GM21723 (cell line): ENCODE data around the gene FAM20A.
A peak's percentile ranks its signal among the peaks of the same experiment; 100 is the strongest.

ENCODE experiments used
- ATAC-seq: cut with Tn5 transposase; IDR thresholded peaks from one replicate; pipeline ENCODE4 v1.9.1; 2021; ENCODE audit warnings: mild to moderate bottlenecking, moderate library complexity; ENCODE audit not compliant: unreplicated experiment

FAM20A gene

DNA sequence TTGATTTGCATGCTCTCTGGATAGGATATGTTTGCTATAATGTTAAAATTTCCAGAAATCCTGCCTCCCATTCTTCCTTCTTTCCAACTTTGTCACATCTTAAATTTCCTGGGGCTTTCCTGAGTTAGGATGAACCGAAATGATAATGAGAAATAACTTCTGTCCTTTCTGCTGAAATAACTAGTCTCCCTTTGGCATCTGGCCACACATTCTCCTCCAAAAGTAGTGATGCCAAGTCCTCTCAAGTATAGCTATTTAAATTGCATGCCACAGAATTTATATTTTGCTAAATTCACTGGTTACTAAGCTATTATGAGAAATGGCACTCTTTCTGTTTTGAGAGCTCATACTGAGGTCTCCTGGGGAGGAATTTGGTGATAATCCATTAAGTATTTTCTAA is 30.6 kb downstream of the FAM20A start:
- no peak for ATAC-seq

DNA sequence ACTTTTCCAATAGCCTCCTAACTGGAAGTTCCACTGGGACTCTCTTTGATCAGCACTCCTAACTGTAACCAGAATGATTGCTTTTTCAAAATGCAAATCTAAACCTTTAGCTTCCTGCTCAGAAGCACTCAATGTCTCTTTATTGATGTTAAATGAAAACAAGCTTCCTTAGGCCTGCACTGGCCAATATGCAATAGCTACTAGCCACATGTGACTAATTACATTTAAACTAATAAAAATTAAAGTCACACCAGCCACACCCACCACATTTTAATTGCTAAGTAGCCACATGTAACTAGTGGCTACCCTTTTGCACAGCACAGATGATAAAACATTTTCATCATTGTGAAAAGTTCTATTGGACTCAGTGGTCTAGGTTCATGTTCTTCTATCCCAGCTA is 31.8 kb downstream of the FAM20A start:
- no peak for ATAC-seq

DNA sequence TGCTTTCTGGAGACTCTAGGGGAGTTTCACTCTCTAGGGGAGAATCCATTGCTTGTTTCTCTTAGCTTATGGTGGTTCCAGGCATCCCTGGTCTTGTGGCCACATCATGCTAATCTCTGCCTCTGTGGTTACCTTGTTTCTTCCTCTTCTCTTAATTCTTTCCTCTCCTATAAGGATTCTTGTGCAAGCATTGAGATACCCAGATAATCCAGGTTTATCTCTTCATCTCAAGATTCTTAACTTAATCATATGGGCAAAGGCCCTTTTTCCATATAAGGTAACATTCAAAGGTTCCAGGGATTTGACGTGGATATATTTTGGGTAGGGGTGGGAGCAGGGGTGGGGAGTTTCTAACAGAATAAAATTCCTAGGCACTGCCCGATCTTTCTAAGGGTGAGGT is 32.6 kb downstream of the FAM20A start:
- ATAC-seq: no peak

DNA sequence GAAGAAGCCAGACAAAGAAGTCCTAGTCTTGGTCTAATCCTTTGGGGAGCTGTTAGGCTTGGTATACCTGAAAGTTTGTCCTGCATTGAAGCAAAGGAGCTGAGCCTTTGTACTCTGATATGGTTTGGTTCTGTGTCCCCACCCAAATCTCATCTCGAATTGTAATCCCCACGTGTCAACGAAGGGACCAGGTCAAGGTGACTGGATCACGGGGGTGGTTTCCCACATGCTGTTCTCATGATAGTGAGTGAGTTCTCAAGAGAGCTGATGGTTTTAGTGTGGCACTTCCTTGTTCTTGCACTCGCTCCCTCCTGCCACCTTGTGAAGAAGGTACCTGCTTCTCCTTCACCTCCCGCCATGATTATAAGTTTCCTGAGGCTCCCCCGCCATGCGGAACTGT is 33.6 kb downstream of the FAM20A start:
- no peak for ATAC-seq

DNA sequence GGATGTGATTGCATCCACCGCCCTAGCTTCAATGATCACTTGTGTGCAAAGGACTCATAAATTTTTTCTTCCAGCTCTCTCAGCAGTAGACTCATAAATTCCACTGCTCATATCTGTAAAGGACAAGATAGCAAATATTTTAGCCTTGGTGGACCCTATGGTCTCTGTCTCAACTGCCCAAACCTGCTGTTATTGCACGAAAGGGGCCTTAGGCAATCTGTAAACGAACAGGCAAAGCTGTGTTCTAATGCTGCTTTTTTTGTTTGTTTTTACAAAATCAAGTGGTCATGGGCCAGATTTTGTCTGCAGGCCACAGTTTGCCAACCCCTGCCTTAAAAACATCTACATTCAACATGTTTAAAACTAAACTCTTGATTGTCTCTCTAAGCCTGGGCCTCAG is 34.1 kb downstream of the FAM20A start:
- no peak for ATAC-seq

DNA sequence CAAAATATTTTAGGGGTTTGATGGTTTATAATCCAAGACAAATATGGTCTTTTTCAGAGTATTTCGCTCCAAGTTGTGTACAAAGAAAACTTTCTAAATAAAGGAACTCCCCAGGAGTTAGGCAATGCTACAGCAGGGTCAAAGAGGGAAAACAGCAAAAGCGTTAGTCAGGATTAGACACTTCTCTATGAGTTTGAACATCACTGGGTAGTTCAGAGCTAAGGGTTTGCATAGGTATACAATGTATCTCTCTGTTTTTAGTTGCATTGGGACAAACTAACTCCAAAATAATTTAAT is 34.8 kb downstream of the FAM20A start:
- no peak for ATAC-seq

DNA sequence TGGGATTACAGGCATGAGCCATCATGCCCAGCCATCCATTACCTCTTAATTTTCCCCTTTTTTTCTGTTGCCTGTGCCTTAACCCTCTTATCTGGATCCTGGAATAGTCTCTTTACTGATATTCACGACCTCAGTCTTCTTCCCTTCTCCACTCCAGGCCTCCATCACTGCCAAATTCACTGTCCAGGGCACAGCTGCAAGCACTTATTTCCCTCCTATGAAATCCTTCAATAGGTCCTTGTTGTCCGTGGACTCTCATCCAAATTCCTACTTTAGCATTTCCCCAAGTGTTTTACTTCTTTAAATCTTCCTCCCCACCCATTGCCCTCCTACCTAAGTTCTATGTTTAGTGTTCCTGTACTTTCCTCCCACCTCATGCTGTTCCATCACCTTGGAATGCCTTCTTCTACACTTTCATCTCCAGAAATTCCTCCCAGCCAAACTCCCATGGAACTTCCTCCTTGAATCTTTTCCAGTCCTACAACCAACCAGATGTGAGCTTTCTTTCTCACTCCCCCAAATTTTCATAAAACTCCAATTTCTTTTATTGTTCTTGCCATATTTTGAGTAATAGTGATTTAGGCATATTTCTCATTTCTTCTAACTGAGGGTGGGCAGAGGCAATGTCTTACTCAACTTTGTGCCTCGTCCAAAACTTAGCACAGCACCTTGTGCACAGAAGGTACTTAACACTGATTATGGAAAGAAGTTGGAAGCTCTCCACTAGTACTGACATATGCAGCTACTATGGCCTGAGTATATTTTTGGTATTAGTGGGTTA is 35.3 kb downstream of the FAM20A start:
- no peak for ATAC-seq

DNA sequence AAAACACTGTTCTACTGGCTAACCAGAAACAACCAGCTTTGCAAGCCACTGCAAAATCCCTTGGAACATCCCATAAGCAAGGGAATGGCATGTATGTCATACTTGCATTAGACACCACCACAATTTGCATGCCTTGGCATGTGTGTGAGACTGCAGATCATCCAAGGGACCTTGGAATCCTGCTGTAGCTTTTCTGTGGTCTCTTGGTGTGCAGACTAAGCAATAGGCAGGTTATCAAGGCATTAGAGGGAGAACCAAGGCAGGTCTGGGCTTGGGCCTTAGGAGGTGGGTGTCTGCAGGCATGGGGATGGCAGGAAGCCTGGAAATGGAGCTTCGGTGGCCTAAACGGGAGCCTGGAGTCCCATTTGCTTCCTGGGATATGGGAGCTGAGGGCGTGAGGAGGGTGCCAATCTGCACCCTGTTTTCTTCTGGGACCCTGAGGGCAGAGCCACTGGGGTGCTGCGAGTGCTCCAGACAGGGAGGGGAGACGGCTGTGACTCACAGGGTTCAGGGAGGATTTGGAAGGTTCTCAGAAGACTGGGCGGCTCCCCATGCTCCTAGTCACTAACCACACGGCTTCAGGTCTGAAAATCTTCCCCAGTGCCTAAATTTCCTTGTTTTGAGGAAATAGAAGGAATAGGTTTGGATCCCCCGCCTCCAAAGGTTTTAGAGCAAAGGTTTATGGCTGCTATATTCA is 36.6 kb downstream of the FAM20A start:
- no peak for ATAC-seq

DNA sequence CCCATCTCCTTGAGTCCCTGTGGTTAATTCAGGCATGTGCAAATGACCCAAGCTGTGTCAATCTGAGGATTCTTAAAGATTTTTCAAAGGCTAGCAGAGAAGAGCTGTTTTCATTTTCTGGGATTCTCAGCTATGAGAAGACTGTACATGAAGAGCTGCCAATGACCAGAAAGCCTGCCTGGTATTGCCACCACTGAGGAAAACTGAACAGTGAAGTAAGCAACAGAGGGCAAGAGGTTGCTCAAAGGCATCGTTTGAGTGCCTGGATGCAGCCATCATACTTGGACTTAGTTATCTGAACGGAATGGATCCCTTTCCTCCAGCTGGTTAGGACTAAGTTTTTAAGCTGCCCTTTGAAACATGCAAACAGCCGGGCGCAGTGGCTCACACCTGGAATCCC is 38.4 kb downstream of the FAM20A start:
- no peak for ATAC-seq

DNA sequence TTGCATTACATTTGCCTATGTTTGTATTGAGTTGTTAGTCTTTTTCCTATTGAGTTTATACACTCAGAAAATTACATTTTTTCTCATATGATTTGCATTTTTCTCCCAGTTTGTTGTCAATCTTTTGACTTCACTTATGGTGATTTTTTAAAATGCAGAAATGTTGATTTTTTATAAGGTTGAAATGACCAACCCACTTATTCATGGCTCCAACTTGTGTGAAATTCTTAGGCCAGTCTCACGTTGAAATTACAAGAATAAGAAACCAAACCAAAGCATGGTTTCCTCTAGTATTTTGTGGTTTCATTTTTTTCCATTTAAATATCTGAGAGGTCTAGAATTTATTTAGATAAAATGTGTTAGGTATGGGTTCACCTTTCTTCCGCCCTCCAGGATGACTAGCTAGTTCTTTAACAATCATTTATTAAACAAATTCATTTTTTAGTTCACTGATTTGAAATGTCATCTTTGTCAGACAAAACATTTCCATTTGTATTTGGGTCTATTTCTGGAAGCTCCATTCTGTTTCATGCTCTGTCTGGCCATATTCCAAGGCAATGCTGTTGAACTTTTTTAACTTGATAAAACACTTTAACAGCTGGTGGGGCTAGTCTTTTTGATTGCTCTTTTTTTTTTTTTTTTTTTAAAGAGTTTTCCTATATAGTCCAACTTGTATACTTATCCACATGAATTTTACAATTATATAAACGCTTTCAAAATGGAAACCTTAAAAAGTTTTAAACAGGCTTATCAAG is 40.0 kb downstream of the FAM20A start:
- ATAC-seq: no peak

DNA sequence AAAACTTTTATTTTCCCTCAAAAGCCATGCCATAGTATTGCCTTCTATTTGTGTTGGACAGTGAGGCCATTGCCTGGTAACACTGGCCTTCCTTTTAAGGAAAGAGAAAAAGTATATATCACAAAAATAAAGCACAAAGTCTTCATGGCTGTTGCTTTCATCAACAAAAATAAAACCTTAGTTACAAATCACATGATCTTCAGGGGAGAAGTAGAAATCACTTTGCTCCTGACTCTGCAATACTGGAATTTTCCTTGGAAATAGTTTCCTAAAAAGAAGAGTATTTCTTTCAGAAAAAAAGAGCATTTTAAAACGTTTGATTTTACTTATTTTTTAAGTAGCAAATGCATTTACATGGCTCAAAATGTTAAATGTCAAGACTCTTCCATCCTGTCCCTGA is 41.9 kb downstream of the FAM20A start:
- no peak for ATAC-seq

DNA sequence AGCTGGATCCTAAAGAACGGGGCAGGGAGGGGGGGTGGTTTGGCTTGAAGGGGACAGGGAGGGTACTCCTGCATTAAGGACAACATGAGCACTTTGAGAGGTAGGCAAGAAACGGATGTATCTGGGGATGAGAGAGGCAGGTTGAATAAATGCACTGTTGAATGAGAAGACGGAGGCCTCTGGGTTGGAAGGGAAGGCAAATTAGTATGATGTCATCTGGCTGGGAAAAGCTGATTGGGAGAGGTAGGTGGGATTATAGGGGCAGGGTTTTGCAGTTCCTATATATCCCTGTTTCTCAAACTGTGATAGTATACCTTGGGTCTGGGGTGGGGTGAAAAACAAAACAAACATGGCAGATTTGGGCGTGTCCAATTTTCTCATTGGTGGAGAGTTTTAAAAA is 44.6 kb downstream of the FAM20A start:
- ATAC-seq: no peak

DNA sequence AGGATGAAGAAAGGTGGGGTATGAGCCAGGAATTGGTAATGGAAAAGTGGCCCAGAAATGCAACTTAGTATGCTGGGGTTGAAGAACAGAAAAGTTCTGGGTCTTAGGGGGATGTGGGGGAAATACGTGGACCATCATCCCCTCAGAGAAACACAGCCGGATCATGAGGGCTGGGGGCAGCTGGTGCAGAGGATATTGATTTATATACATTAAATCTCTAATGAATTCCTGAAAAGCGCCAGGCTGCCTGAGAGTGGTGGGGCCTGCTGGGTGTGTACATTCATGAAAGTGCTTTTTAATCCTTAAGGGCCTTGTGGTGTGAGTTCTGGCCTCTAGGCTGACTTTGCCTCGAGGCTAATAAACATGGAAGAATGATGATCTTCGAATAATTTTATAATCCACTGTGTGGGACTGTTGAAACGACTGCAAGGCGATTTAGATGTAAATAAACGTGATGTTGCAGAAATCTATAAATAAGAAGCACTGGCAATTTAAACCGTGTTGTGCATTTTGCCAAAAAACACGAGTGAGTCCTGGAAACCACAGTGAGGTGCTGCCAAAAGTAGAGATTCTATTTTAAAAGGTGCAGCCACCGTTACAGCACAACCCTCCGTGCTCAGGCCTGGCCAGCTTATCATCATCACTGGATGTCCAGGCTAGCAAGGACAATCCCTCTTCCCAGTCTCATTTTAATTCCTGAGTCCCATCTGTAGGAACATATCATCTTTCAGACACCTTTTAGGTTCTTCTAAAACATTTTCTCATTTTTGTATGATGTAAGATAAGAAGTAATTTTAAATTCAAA is 56.9 kb downstream of the FAM20A start:
- ATAC-seq: no peak

DNA sequence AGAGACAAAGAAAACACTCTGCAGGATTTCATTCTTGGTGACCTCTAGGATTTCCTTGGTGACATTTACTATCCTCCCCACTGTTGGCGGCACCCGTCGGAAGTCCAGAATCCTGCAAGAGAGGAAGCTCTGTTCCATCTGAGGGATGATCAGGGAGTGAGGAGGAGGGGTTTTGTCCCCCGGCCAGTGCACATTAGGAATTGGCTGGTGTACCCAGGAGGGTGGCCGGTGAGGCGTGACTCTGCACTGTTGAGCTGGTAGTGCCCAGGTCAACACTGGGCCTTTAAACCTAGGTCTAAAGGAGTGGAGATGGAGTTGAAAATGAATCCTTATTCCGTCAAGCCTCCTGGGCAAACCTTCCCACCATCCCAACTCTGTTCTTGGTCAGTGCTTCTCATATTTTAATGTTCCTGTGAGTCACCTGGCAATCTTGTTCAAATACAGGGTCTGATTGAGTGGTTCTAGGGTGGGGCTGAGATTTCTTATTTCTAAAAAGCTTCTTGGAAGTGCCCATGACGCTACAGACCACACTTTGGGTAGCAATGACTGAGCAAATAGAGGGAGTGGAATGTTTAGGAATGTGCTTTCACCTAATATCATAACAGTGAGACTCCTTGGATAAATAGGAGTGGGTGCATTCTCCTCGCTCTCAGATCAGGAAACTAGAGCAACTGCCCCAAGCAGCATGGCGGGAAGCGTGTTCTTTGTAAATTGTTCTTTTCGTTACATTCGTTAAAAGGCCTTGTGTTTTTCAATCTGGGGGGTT is 58.3 kb downstream of the FAM20A start:
- no peak for ATAC-seq

DNA sequence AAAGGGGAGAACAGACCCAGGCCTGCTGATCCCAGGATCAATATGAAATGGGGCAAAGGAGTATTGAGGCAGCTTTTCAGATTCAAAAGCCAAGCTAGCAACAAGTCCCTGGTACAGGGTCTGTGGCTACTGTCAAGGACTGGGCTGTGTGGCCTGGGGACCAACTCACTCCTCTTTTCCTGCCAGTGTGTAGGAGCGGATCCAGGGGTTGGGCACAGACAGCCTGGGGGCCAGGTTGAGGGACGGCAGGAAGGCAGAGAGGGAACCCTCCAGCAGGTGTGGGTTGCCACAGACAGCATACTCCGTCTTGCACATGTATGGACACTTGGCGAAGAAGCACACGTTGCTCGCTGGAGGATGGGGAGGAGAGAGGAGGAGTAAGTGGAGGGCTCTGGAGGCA is 59.4 kb downstream of the FAM20A start:
- ATAC-seq: no peak

DNA sequence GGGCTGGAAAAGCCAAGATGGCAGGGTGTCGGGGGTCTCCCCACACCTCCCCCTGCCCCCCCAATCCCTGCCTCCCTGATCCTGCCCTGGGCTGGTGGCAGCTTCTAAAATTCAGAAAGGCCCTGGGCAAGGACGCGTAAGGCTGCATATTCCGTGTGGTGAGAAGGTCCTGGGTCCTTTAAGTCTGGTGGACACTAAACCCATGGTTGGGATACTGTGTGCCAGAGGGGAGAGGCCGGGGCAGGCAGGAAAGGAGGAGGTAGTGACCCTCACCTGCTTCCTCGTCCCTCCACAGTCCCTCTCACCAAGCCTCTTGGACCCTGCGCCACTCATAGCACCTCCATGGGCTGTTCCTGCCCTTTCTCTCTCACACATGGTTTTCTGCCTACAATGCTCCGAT is 60.2 kb downstream of the FAM20A start:
- ATAC-seq: no peak

DNA sequence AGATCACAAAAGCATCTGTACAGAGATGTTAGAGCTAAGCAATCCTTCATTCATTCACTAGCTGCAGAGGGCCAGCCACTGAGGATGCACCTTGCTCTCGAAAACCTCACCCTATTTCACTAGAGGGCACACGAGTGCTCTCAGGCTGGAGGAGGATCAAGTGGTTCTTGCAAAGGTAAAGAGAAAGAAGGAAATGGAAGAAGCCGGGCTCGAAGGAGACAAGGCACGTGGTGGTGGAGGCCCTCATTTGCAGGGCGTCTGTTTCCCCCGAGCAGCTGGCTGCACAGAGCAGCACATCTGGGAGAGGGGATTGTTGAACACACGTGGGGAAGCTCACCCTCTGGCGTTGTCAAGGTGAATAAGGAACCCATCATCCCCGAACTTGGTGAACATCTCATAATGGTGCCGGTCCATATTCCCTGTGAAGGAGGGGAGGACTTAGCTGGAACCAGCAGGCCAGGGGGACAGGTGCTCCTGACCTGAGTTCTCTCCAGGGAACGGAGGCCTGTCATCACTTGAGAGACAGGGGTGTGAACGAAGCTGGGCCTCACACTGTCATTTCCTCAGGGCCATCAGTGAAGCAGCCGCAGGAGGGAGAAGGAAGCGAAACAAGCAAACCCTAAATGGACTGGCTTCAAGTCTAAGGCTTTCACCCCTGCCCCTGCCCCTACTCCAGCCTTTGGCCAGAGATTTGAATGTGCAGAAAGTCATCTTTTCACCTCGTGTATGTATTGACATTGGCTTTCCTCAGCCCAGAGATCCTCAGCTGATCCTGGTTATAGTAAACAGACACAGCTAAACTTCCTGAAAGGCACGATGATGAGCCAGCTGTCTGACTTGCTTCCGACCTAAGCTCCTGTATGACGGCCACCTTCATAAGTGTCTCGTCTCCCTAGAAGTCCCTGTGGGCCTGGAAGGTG is 61.4 kb downstream of the FAM20A start:
- ATAC-seq: peak; percentile 58

DNA sequence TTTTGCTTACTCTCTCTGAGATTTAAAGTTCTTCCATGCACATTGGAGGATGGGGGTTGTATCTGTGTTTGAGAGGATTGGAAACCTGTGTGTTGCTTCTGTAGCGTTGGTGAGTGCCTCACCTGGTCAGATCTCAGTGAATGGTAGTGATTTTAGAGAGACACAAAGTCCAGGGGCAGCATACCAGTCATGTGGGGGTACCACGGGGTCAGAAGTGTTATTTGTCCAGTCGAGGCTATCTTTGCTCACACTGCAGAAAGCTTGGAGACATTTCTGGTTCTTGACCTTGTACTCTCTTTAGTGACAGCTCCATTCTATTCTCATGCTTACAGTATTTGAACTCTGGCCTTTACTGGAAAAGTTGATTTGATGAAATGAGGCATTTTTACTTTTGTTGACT is 65.2 kb downstream of the FAM20A start:
- ATAC-seq: no peak

DNA sequence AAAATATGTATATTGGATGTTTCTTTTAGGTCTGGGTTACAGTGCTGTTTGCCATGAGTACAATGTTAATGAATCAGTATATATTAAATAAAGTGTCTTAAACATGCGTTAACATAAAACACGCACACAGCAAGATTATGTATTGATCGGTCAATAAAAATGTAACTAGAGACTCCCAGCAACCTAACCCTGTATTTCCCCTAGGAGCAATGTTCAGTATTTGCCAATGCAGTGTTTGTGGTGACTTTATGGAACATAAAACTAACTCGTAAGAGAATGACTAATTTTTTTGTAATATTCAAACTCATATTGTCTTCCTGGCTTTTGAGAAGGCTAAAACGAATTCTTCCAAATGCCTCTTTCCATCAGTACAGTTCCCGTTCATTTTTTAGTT is 66.5 kb downstream of the FAM20A start:
- no peak for ATAC-seq
